Measurements from ENCODE around the gene TCF4. TPM values are rescaled to one million over a fixed set of nuclear protein-coding genes. Genes with fewer than 3 reads are reported as not detected.
A peak's percentile ranks its signal among the peaks of the same experiment; 100 is the strongest.

The TCF4 gene
- total and polyA plus RNA-seq, 2 donors (not counting 1 experiment from before 2014, with no cell fraction given): 68.5 to 353 TPM

- peaks cover 7 to 15% of the 10 kb centered on the region in 2 donors for H3K4me1 ChIP-seq (ENCODE audit: control insufficient read depth in 2 of 2, insufficient read depth in 2 of 2, low read length in 2 of 2)
- H3K27ac ChIP-seq (ENCODE audit: low read length in 2 of 2): no peak overlapping the region
- H3K27me3 ChIP-seq (replicated peaks in 1 of 4; ENCODE audit: control extremely low read depth in 1 of 4, control insufficient read depth in 3 of 4, insufficient read depth in 4 of 4, low read length in 3 of 4): no peaks in the 10 kb centered on the region
- H3K4me3 Mint-ChIP-seq: peak overlapping the region; percentile 33
- no peaks in the 10 kb centered on the region for H3K36me3 ChIP-seq (replicated peaks in 1 of 2; ENCODE audit: control extremely low read depth in 1 of 2, control insufficient read depth in 1 of 2, extremely low read depth in 1 of 2, insufficient read depth in 2 of 2, low read length in 1 of 2)
- H2AFZ ChIP-seq (ENCODE audit: insufficient read depth, low read depth, low read length, poor library complexity, severe bottlenecking): no peak overlapping the region
- peaks cover 16% of the 10 kb centered on the region for H3K79me2 ChIP-seq (ENCODE audit: control insufficient read depth, insufficient read depth, low read length)
- DNase-seq (no peak), ATAC-seq (ENCODE audit: low read depth) (no peak)
- peaks cover 29% of the 10 kb centered on the region for H3K4me1 Mint-ChIP-seq
- no peaks in the 10 kb centered on the region for H4K20me1 ChIP-seq (ENCODE audit: control insufficient read depth, insufficient read depth, low read length, poor library complexity, severe bottlenecking)
- WGBS (ENCODE audit: insufficient coverage): no CpG with 5 or more reads among the region's 1 CpG
- H3K9me3 Mint-ChIP-seq (ENCODE audit: insufficient read depth): no peaks in the 10 kb centered on the region
- ChIA-PET POLR2A (no interaction called here), CTCF (no interaction called here)
- no peaks in the 10 kb centered on the region for H3K27me3 Mint-ChIP-seq
- H3K9ac ChIP-seq (ENCODE audit: low read length): no peak overlapping the region
- H3K4me3 ChIP-seq (ENCODE audit: control extremely low read depth in 1 of 5, extremely low read depth in 1 of 5, insufficient read depth in 1 of 5, low read depth in 2 of 5, low read length in 4 of 5): no peak overlapping the region
- no peak overlapping the region for H3K4me2 ChIP-seq (replicated peaks; ENCODE audit: low read depth, low read length, poor library complexity, severe bottlenecking)
- TF ChIP-seq CTCF (IDR thresholded peaks at IDR 0.05): no peak
- no peak for TF ChIP-seq EZH2 (IDR thresholded peaks at IDR 0.05; ENCODE audit: borderline replicate concordance, insufficient read depth, low read depth, low read length, poor library complexity, severe bottlenecking)
- intact Hi-C loops (cut with micrococcal nuclease): loop anchor here (5.0 kb wide), 1 partner anchor 59 kb away; no protein-coding TSS in a partner anchor
- no peaks in the 10 kb centered on the region for H3K9me3 ChIP-seq (ENCODE audit: control extremely low read depth in 1 of 3, control insufficient read depth in 2 of 3, insufficient read depth in 1 of 3, low read length in 2 of 3)
- H3K27ac Mint-ChIP-seq: no peak overlapping the region
Observed at GRCh38 chr18:55475916-55476315, 112.1 kb downstream of the TCF4 start.

GRCh38 chr18:55475467-55475866 is 112.5 kb downstream of the TCF4 start:
- H3K27me3 ChIP-seq (replicated peaks in 1 of 4; ENCODE audit: control extremely low read depth in 1 of 4, control insufficient read depth in 3 of 4, insufficient read depth in 4 of 4, low read length in 3 of 4): no peaks in the 10 kb centered on the region
- H3K4me3 ChIP-seq (ENCODE audit: control extremely low read depth in 1 of 5, extremely low read depth in 1 of 5, insufficient read depth in 1 of 5, low read depth in 2 of 5, low read length in 4 of 5): no peak overlapping the region
- no peak overlapping the region for H2AFZ ChIP-seq (ENCODE audit: insufficient read depth, low read depth, low read length, poor library complexity, severe bottlenecking)
- no peaks in the 10 kb centered on the region for H4K20me1 ChIP-seq (ENCODE audit: control insufficient read depth, insufficient read depth, low read length, poor library complexity, severe bottlenecking)
- H3K9me3 ChIP-seq (ENCODE audit: control extremely low read depth in 1 of 3, control insufficient read depth in 2 of 3, insufficient read depth in 1 of 3, low read length in 2 of 3): no peaks in the 10 kb centered on the region
- no peak overlapping the region for H3K9ac ChIP-seq (ENCODE audit: low read length)
- DNase-seq: no peak
- H3K4me1 Mint-ChIP-seq: peaks cover 31% of the 10 kb centered on the region
- H3K4me2 ChIP-seq (replicated peaks; ENCODE audit: low read depth, low read length, poor library complexity, severe bottlenecking): no peak overlapping the region
- TF ChIP-seq CTCF (IDR thresholded peaks at IDR 0.05) (no peak), EZH2 (IDR thresholded peaks at IDR 0.05; ENCODE audit: borderline replicate concordance, insufficient read depth, low read depth, low read length, poor library complexity, severe bottlenecking) (no peak)
- no peaks in the 10 kb centered on the region for H3K27me3 Mint-ChIP-seq
- CTCF ChIA-PET: no interaction called here
- no peak overlapping the region for H3K4me3 Mint-ChIP-seq
- H3K9me3 Mint-ChIP-seq (ENCODE audit: insufficient read depth): no peaks in the 10 kb centered on the region
- no peak for ATAC-seq (ENCODE audit: low read depth)
- H3K36me3 ChIP-seq (replicated peaks in 1 of 2; ENCODE audit: control extremely low read depth in 1 of 2, control insufficient read depth in 1 of 2, extremely low read depth in 1 of 2, insufficient read depth in 2 of 2, low read length in 1 of 2): no peaks in the 10 kb centered on the region
- no peak overlapping the region for H3K27ac Mint-ChIP-seq
- intact Hi-C loops (cut with micrococcal nuclease): loop anchor here (5.0 kb wide), 1 partner anchor 58 kb away; no protein-coding TSS in a partner anchor
- POLR2A ChIA-PET: no interaction called here
- no peak overlapping the region for H3K27ac ChIP-seq (ENCODE audit: low read length in 2 of 2)
- peaks cover 16% of the 10 kb centered on the region for H3K79me2 ChIP-seq (ENCODE audit: control insufficient read depth, insufficient read depth, low read length)
- WGBS (ENCODE audit: insufficient coverage): 100% methylated on average over 1 of the region's 5 CpGs
- peaks cover 7 to 15% of the 10 kb centered on the region in 2 donors for H3K4me1 ChIP-seq (ENCODE audit: control insufficient read depth in 2 of 2, insufficient read depth in 2 of 2, low read length in 2 of 2)

Measured in B cell (primary cell).